ENCODE data around the gene SRPK2.

SRPK2 gene

DNA sequence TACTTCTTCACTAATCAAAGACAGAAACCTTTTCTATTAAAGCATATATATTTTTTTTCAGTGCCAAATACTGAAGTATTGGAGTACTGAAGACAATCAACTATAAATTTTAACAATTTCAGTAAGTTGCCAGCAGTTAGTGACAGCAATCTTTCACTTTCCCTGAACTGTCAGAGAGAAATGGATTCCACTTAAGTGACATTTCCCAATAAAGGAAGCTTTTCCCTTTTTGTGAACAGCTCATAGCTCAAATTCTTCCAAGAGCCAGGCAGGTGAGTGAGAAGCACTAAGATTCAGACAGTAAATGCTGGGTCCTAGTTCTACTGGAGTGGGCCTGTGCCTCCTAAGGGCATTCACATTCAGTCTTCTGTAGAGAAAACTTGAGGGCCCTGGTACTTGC lies 142.0 kb downstream of the SRPK2 start:
- ChIA-PET POLR2A (interaction anchor here (1.3 kb wide), 1 partner anchor 12 kb away, joined by 4 read pairs; no protein-coding TSS in a partner anchor), CTCF (no interaction called here)
- no peak for DNase-seq (ENCODE audit: extremely low spot score)
- no peak for TF ChIP-seq FOXA1 (IDR thresholded peaks at IDR 0.05)
- TF ChIP-seq, protein P1, sequence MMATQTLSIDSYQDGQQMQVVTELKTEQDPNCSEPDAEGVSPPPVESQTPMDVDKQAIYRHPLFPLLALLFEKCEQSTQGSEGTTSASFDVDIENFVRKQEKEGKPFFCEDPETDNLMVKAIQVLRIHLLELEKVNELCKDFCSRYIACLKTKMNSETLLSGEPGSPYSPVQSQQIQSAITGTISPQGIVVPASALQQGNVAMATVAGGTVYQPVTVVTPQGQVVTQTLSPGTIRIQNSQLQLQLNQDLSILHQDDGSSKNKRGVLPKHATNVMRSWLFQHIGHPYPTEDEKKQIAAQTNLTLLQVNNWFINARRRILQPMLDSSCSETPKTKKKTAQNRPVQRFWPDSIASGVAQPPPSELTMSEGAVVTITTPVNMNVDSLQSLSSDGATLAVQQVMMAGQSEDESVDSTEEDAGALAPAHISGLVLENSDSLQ (IDR thresholded peaks at IDR 0.05) = 0 out of 2 replicates have a peak, but pooled peaks have one; percentile 11
- TF ChIP-seq ELF4 (IDR thresholded peaks at IDR 0.05) = no peak
- TF ChIP-seq LEF1 (IDR thresholded peaks at IDR 0.05; ENCODE audit: borderline replicate concordance) = no peak

DNA sequence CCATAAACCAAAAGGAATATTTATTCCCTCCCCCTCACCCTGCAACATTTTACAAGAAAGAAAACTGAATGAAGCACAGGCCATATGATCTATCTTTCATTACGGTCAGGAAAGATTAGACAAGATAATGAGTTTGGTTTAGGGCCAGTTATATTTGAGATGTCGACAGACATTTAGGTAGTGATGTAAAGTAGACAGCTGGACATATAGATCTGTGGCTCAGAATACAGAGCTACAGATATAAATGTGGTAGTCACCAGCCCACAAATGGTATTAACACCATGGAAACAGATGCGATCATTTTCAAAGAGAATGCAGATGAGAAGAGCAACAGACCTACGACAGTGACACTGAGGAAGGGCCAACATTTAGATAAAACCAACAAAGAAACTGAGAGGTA lies 142.5 kb downstream of the SRPK2 start:
- no peak for DNase-seq (ENCODE audit: extremely low spot score)
- ChIA-PET POLR2A (interaction anchor here (1.3 kb wide), 1 partner anchor 11 kb away, joined by 4 read pairs; no protein-coding TSS in a partner anchor), CTCF (no interaction called here)
- TF ChIP-seq L3MBTL2 (conservative IDR thresholded peaks at IDR 0.05) (no peak), FOXA1 (IDR thresholded peaks at IDR 0.05) (no peak), ARNT (IDR thresholded peaks at IDR 0.05) (no peak), BHLHE40 (IDR thresholded peaks at IDR 0.05; ENCODE audit: borderline replicate concordance) (no peak), TARDBP (IDR thresholded peaks at IDR 0.05) (no peak), FOXK2 (IDR thresholded peaks at IDR 0.05) (no peak), CTBP1 (IDR thresholded peaks at IDR 0.05; ENCODE audit: borderline replicate concordance) (no peak), SP1 (IDR thresholded peaks at IDR 0.05) (no peak), LEF1 (IDR thresholded peaks at IDR 0.05; ENCODE audit: borderline replicate concordance) (no peak), ZNF384 (IDR thresholded peaks at IDR 0.05) (no peak), HDGF (IDR thresholded peaks at IDR 0.05; ENCODE audit: borderline replicate concordance) (no peak), NFRKB (IDR thresholded peaks at IDR 0.05) (no peak), ELF4 (IDR thresholded peaks at IDR 0.05) (no peak), SUZ12 (IDR thresholded peaks at IDR 0.05) (no peak), FOXM1 (IDR thresholded peaks at IDR 0.05; ENCODE audit: borderline replicate concordance) (no peak)
- TF ChIP-seq, protein P1 (IDR thresholded peaks at IDR 0.05) = no peak

DNA sequence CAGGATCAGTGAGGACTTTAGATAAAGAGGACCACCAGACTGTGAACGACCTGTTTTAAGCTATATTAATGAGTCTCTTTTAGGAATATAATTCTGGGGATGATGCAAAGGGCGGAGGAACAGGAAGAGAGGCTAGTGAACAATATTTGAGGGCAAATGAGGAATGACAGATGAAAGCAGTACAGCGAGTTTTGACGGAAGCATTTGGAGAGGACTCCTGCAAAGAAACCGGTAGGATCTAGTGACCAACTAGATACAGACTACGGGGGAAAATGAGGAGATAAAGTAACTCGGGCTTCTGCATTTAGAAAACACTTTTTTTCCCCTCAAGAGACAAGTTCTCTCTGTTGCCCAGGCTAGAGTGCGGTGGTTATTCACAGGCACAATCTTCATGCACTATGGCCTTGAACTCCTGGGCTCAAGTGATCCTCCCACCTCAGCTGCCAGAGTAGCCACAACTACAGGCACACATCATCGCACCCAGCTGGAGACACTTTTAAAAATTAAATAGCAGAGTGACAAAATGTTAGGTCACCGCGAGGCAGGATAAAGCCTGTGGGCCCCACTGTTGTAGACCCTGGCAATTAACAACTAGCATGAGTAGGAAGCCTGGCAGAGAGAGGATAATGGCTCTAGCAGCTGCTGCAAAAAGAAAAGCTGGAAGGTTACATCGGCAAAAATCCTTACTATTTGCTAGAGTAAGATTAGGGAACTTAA lies 143.2 kb downstream of the SRPK2 start:
- ChIA-PET CTCF (interaction anchor here (0.6 kb wide), 1 partner anchor 111 kb away, joined by 5 read pairs; no protein-coding TSS in a partner anchor), POLR2A (interaction anchor here (1.3 kb wide), 1 partner anchor 10 kb away, joined by 4 read pairs; no protein-coding TSS in a partner anchor)
- DNase-seq (ENCODE audit: extremely low spot score) = no peak
- TF ChIP-seq ARNT (IDR thresholded peaks at IDR 0.05) = no peak
- TF ChIP-seq, protein P1 (IDR thresholded peaks at IDR 0.05) = no peak
- no peak for TF ChIP-seq TARDBP (IDR thresholded peaks at IDR 0.05)

DNA sequence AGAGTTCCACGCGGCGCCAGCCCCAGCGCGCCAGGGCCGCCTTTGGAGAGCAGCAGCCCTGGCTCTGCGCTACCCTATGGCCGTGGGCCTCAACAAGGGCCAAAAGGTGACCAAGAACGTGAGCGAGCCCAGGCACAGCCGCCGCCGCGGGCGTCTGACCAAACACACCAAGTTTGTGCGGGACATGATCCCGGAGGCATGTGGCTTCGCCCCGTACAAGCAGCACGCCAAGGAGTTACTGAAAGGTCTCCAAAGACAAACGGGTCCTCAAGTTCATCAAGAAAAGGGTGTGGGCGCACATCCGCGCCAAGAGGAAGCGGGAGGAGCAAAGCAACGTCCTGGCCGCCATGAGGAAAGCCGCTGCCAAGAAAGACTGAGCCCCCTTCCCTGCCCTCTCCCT lies 144.1 kb downstream of the SRPK2 start:
- CTCF ChIA-PET = no interaction called here
- DNase-seq (ENCODE audit: extremely low spot score) = no peak
- TF ChIP-seq SP1 (IDR thresholded peaks at IDR 0.05) = no peak
- no peak for TF ChIP-seq L3MBTL2 (conservative IDR thresholded peaks at IDR 0.05)
- no peak for TF ChIP-seq NFRKB (IDR thresholded peaks at IDR 0.05)
- TF ChIP-seq SUZ12 (IDR thresholded peaks at IDR 0.05) = no peak
- POLR2A ChIA-PET = no interaction called here

DNA sequence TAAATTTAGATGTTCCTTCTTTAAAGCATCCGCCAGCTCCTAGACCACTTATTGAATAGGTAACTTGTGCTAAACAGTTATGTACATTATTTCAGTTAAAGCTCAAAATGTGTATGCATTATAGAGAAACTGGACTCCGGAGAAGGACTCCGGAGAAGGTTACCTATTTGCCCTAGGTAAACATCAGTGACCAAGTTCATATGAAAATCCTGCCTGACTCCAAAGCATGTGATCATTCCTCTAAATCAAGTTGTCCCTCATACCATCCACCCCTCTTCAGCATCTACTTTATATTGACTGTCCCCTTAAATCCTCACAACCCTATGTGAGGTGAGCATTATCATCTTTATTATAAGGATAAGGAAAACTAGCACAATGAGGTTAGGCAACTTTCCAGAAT lies 147.5 kb downstream of the SRPK2 start:
- ChIA-PET CTCF (no interaction called here), POLR2A (no interaction called here)
- TF ChIP-seq SUZ12 (IDR thresholded peaks at IDR 0.05) (no peak), ARNT (IDR thresholded peaks at IDR 0.05) (no peak), FOXA1 (IDR thresholded peaks at IDR 0.05) (no peak), SP1 (IDR thresholded peaks at IDR 0.05) (no peak), ZNF384 (IDR thresholded peaks at IDR 0.05) (no peak), FOXM1 (IDR thresholded peaks at IDR 0.05; ENCODE audit: borderline replicate concordance) (no peak), CTBP1 (IDR thresholded peaks at IDR 0.05; ENCODE audit: borderline replicate concordance) (no peak), HDGF (IDR thresholded peaks at IDR 0.05; ENCODE audit: borderline replicate concordance) (no peak), FOXK2 (IDR thresholded peaks at IDR 0.05) (no peak), L3MBTL2 (conservative IDR thresholded peaks at IDR 0.05) (no peak), BHLHE40 (IDR thresholded peaks at IDR 0.05; ENCODE audit: borderline replicate concordance) (no peak), TARDBP (IDR thresholded peaks at IDR 0.05) (no peak), LEF1 (IDR thresholded peaks at IDR 0.05; ENCODE audit: borderline replicate concordance) (no peak)
- TF ChIP-seq, protein P1 (IDR thresholded peaks at IDR 0.05) = no peak
- no peak for DNase-seq (ENCODE audit: extremely low spot score)

DNA sequence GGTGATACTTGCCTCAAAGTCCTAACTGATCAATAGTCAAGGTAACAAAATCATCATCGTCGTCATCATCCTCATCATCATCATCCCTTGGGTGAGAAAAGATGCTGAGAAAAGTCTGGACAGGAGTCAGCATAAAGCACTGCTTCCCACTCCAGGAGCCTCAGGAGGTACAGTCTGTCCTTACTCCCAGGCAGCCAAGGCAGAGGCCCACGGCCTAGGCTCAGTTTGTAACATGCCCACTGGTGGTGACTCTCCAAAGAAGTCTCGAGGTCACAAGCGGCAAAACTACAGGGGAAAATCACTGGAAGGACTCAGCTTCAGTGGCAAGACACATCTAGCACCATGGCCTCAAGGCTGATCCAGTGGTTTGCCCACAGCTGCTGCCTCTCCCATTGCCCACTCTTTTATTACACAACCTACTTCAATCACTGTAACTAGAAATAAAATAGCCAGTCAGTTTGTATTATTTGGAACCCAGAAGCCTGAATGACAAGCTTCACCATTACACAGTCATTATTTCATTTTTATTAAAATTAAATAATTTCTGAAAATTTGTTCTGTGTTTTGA lies 150.4 kb downstream of the SRPK2 start:
- ChIA-PET CTCF (no interaction called here), POLR2A (no interaction called here)
- DNase-seq (ENCODE audit: extremely low spot score) = no peak
- TF ChIP-seq, protein P1 (IDR thresholded peaks at IDR 0.05) = no peak
- TF ChIP-seq SP1 (IDR thresholded peaks at IDR 0.05) (no peak), HDGF (IDR thresholded peaks at IDR 0.05; ENCODE audit: borderline replicate concordance) (no peak), FOXA1 (IDR thresholded peaks at IDR 0.05) (no peak), CTBP1 (IDR thresholded peaks at IDR 0.05; ENCODE audit: borderline replicate concordance) (no peak), L3MBTL2 (conservative IDR thresholded peaks at IDR 0.05) (no peak), SUZ12 (IDR thresholded peaks at IDR 0.05) (no peak), LEF1 (IDR thresholded peaks at IDR 0.05; ENCODE audit: borderline replicate concordance) (no peak)

Measured in HEK293T (cell line).